WI38 (cell line): ENCODE results near the gene HSPB2.

Experiments
- H3K4me3 ChIP-seq: 2 replicates; pipeline ENCODE4 v1.5.1; 2011; ENCODE audit warnings: low read depth, mild to moderate bottlenecking, control low read depth, low read length
- CTCF ChIP-seq: IDR thresholded peaks from 2 replicates; pipeline ENCODE4 v1.5.1; 2012; ENCODE audit warnings: low read depth, mild to moderate bottlenecking, control low read depth, low read length

Gene HSPB2

GRCh38 chr11:111909378-111909777, 3.2 kb upstream of the HSPB2 start:
- H3K4me3 ChIP-seq: no peak overlapping the region
- no peak for TF ChIP-seq CTCF

GRCh38 chr11:111910676-111911562, 1.6 kb upstream of the HSPB2 start:
- no peak overlapping the region for H3K4me3 ChIP-seq
- no peak for TF ChIP-seq CTCF

- TF ChIP-seq CTCF: no peak
- H3K4me3 ChIP-seq: no peak within 1 kb of the TSS
Measured at GRCh38 chr11:111911563-111912401, 752 bp upstream of the HSPB2 start, which contains the start of gene CRYAB. CRYAB (minus strand) TSS chr11:111911770; CDS start chr11:111911724, 46 bp downstream.

GRCh38 chr11:111913031-111913861, 712 bp downstream of the HSPB2 start:
- TF ChIP-seq CTCF: no peak
- H3K4me3 ChIP-seq: no peak overlapping the region

- TF ChIP-seq CTCF: no peak
- no peak overlapping the region for H3K4me3 ChIP-seq
Measured at GRCh38 chr11:111913997-111914396, 1.5 kb downstream of the HSPB2 start.

- no peak overlapping the region for H3K4me3 ChIP-seq
- no peak for TF ChIP-seq CTCF
Measured at GRCh38 chr11:111916768-111917167, 4.2 kb downstream of the HSPB2 start.
